Spinal cord (tissue), 10 donors: ENCODE measurements around the gene LILRA6. TPM values are rescaled to one million over a fixed set of nuclear protein-coding genes. Genes with fewer than 3 reads are reported as not detected.

Experiments
- DNase-seq, 6 donors: peaks; one replicate each; pipeline versions ENCODE4 v3.0.0 to v3.0.0-alpha.2; 2013 to 2015; ENCODE audit warnings: low spot score in 6 of 6, low read depth in 4 of 6
- H3K27ac ChIP-seq: one replicate; pipeline ENCODE4 v1.5.1; 2013; ENCODE audit warnings: low read depth, low read length, control low read depth
- H3K27me3 ChIP-seq: one replicate; pipeline ENCODE4 v1.6.1; 2013; ENCODE audit warnings: low read length; ENCODE audit not compliant: control insufficient read depth, insufficient read depth
- H3K36me3 ChIP-seq: one replicate; pipeline ENCODE4 v1.6.1; 2013; ENCODE audit warnings: low read length; ENCODE audit not compliant: control insufficient read depth, insufficient read depth
- H3K4me1 ChIP-seq: one replicate; pipeline ENCODE4 v1.6.1; 2013; ENCODE audit warnings: low read length; ENCODE audit not compliant: control insufficient read depth, insufficient read depth
- H3K4me3 ChIP-seq: one replicate; pipeline ENCODE4 v1.5.1; 2013; ENCODE audit warnings: low read depth, low read length, control low read depth
- H3K9me3 ChIP-seq: one replicate; pipeline ENCODE4 v1.6.1; 2013; ENCODE audit warnings: low read length; ENCODE audit not compliant: control insufficient read depth, insufficient read depth
- WGBS: methylation state at CpG from one replicate; pipeline ENCODE4 v1.1.5; 2013; ENCODE audit warnings: missing lambda C conversion rate; ENCODE audit not compliant: insufficient coverage; 5-methylcytosine and 5-hydroxymethylcytosine counted together
- polyA plus RNA-seq, 2 donors: library from polyadenylated mRNA; unstranded; fragments of 120-200 nt; gene quantifications; one replicate each; pipeline ENCODE4 v1.2.1, GENCODE V29; 2013; ENCODE audit not compliant: insufficient read length in 2 of 2
- small RNA-seq: library from RNA; depleted of rRNA; stranded (forward); fragments of <200 nt; gene quantifications from one replicate; pipeline ENCODE3, GENCODE V24; 2014; ENCODE audit warnings: low replicate concordance
- total RNA-seq, 2 donors: library from RNA; depleted of rRNA in 1 of 2; stranded (reverse); fragments of 120-200 nt in 1 of 2; fragments of >200 nt in 1 of 2; gene quantifications; one replicate each; pipeline versions ENCODE4 v1.2.3 to v1.2.4, GENCODE V29; 2013 to 2014
- donor health status: healthy.

The LILRA6 gene
- total and polyA plus RNA-seq, 4 donors: 0.33 to 0.99 (median 0.60) TPM

DNA sequence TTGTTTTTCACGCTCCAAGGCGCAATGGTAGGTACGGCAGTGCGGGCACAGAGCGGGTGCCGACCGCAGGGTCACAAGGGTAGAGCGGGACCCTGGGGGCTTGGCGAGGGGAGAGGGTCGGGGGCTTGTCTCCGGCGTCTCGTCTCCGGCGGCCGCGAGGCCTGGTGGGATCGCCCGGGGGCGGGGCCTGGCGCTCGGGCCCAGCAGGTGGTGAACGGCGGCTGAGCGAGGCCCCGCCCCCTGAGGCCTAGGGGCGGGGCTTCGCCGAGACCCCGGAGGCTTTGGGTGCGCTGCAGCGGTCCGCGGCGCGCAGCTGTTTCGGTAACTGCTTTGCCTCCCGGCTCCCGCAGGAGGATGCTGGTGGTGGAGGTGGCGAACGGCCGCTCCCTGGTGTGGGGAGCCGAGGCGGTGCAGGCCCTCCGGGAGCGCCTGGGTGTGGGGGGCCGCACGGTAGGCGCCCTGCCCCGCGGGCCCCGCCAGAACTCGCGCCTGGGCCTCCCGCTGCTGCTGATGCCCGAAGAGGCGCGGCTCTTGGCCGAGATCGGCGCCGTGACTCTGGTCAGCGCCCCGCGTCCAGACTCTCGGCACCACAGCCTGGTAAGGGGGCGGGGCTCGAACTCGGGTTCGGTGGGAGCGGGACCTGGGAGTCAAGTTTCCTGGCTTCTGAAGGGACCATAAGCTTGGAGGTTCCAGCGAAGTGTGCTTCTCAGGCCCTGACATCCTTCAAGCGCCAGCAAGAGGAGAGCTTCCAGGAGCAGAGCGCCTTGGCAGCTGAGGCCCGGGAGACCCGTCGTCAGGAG, 51.4 kb downstream of the LILRA6 start, which contains the start of gene TSEN34:
TSS of gene TSEN34 (plus strand) at position 298 of the 800 bp plus-strand sequence. CDS start at position 355, 57 bp downstream.
- peak within 1 kb of the TSS; percentile 92 for H3K4me3 ChIP-seq
- peaks cover 24% of the 10 kb centered on the region for H3K4me1 ChIP-seq
- DNase-seq: peak in 3 of 6 donors; percentile 64 to 82 (median 82)
- H3K27ac ChIP-seq: peak within 1 kb of the TSS; percentile 100
- no peaks in the 10 kb centered on the region for H3K27me3 ChIP-seq
- H3K36me3 ChIP-seq: peaks cover 48% of the 10 kb centered on the region
- no peaks in the 10 kb centered on the region for H3K9me3 ChIP-seq
- under 1% methylated on average over 77 of the region's 77 CpGs for WGBS

DNA sequence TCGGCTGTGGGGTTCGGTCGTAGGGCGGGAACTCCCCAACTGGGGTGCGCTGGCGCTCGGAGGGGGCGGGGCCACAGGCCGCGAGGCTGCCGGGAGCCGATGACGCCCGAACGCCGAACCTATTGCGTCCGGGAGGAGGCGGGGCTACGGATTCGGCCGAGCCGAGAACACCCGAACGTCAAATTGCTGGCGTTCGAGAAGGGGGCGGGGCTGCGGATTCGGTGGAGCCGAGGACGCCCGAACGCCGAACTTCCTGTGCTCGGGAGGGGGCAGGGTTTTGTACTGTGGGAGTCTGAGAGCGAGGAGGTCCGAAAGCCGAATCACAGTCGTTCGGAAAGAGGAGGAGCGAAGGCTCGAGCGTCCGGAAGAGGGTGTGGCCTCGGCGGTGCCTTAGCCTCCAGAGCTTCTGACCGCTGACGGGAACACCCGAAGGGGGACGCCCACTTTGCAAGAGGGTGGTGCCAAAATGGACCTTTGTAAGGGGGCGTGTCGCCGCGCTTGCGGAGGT, 52.0 kb downstream of the LILRA6 start:
- under 1% methylated on average over 56 of the region's 56 CpGs for WGBS

DNA sequence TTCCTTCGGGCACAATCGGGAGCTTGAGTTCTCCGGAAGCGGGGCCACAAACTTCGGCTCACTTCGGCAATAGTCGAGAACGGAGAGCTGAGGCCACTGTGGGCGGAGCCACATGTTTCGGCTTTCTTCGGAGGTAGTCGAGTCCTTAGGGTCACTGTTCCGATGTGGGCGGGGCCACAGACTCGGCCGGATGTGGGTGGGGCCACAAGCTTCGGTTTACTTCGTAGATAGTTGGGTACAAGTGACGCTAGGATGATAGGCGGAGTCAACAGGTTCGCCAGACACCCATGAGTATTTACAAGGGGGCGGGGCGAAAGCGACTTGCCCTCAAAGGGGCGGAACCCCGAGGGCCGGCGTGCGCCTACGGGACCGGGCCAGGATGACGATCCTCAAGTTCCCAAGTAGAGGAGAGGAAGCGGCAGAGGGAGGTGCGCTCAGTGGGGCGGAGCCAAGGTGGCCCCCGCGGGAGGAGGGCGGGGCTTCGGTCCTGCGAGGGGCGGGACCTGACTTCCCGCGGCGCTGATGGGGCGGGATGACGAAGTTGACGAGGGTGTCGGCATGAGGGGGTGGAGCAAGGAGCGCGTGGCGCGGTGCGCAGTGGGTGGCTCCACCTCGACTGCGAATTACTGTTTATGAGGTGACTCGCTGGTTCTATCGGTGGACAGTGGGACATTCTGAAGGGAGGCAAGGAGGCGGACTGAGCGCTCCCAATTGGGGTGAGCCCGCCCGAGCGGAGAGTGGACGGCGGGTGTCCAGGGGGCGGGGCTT, 52.7 kb downstream of the LILRA6 start:
- Histone ChIP-seq H3K36me3 (peaks cover 44% of the 10 kb centered on the region), H3K27ac (peak overlapping the region; percentile 100), H3K4me1 (peaks cover 24% of the 10 kb centered on the region), H3K4me3 (peak overlapping the region; percentile 92), H3K9me3 (no peaks in the 10 kb centered on the region), H3K27me3 (no peaks in the 10 kb centered on the region)
- DNase-seq: peak; percentile 100
- 0% methylated on average over 65 of the region's 65 CpGs for WGBS

More for the DNA sequence above, 52.0 kb downstream of the LILRA6 start:
- Histone ChIP-seq H3K27me3 (no peaks in the 10 kb centered on the region), H3K4me1 (peaks cover 24% of the 10 kb centered on the region), H3K9me3 (no peaks in the 10 kb centered on the region), H3K4me3 (peak overlapping the region; percentile 92), H3K36me3 (peaks cover 46% of the 10 kb centered on the region), H3K27ac (peak overlapping the region; percentile 100)
- DNase-seq: peak; percentile 98 to 100 (median 100)

DNA sequence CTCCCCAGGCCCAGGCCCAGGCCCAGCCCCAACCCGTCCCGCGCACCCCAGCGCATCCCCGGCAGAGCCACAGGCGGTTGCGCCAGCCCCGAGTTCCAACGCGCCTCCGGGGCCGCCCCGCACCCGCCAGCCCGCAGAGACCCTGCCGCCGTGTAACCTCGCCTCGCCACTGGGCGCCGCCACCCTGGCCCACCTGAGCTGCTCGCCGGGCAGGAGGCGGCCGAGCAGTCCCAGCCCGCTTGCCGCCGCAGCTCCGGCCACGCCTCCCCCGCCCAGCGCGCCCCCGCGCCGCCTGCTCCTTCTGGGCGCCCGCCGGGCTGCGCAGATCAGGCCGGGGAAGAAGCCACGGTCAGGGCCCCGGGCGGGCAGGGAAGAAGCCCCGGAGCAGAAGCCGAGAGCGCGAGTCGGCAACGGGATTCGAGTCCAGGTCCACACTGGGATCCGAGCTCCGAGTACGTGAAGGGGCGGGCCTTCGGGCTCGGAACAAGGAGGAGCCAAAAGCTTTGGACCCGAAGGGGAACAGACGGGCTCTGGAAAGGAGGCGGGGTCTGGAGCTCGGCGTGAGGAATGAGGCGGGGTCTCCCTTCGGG, 53.4 kb downstream of the LILRA6 start, which contains the start of gene MBOAT7:
TSS of gene MBOAT7 (minus strand) at position 436 of the 590 bp plus-strand sequence. CDS start 1,072 bp downstream, outside the sequence.
- Histone ChIP-seq H3K36me3 (peaks cover 43% of the 10 kb centered on the region), H3K27me3 (no peaks in the 10 kb centered on the region), H3K27ac (peak within 1 kb of the TSS; percentile 100), H3K4me3 (peak within 1 kb of the TSS; percentile 92), H3K9me3 (no peaks in the 10 kb centered on the region), H3K4me1 (peaks cover 24% of the 10 kb centered on the region)
- under 1% methylated on average over 64 of the region's 64 CpGs for WGBS
- DNase-seq: no peak

DNA sequence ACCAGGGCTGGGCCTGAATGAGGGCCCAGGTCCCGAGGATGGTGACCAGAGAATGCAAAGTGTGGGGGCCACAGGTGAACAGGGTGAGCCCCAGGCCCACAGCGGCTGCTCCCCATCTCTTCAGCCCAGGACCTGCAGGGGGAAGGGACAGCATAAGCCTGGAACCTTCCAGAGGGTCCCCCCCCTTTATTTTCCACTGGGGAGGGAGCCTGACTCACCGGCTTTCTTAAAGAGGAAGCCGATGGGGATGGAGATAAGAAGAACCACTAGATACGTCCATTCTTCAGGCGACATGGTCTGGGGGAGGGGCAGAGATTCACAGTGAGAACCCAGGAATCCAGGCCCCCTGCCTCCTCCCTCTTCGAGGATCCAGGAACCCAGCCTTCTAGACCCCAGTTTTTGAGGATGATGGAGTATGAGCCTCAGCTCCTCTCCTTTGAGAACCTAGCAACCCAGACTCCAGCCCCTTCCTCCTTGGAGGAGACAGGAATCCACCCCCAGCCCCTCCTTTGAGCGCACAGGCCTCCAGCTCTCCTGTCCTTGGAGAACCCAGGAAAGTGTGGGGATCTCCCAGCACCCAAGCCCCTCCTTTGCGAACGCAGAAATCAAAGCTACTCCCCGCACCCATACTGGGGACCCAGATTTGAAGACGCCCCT, 54.2 kb downstream of the LILRA6 start:
- 33% methylated on average over 8 of the region's 12 CpGs for WGBS
- peak overlapping the region; percentile 100 for H3K27ac ChIP-seq
- H3K36me3 ChIP-seq: peaks cover 46% of the 10 kb centered on the region
- DNase-seq: no peak
- H3K9me3 ChIP-seq: no peaks in the 10 kb centered on the region
- peaks cover 24% of the 10 kb centered on the region for H3K4me1 ChIP-seq
- peak overlapping the region; percentile 62 for H3K4me3 ChIP-seq
- no peaks in the 10 kb centered on the region for H3K27me3 ChIP-seq

DNA sequence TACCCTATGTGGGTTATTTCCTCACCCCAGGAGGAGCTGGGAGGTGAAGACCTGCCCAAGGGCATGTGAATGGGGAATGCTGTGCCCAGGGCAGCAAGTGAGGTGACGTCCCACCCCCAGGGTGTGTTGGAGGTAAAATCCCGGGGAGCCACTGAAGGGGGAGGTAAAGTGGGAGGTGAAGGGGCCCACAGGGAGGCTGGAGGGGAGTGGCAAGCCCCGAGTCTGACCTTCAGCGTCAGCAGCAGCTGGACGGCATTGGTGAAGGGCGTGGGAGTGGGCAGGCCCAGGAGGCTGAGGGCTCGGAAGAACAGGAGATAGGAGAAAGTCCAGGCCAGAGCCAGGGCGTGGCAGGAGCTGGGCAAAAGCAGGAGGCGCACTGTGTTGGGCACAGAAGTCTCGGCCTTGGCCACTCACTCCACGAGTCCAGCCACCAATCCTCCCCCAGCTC, 55.6 kb downstream of the LILRA6 start:
- 91% methylated on average over 7 of the region's 11 CpGs for WGBS
- Histone ChIP-seq H3K27me3 (no peaks in the 10 kb centered on the region), H3K36me3 (peaks cover 41% of the 10 kb centered on the region), H3K4me1 (peaks cover 18% of the 10 kb centered on the region), H3K27ac (no peak overlapping the region), H3K9me3 (no peaks in the 10 kb centered on the region), H3K4me3 (no peak overlapping the region)
- no peak for DNase-seq

Small RNA genes within 50 kb of the gene (small RNA-seq; reads per million reads assigned to genes)
- gene MIR4752 (not detected), gene RNU6-1307P (not detected)

Other genes with a start within 250 kb of the LILRA6 start
- gene VSTM1, start 178.9 kb downstream of the LILRA6 start, total RNA-seq: 1 to 10 TPM in 1 of 2 donors, under 1 TPM in 1; 0.28 to 1.8 TPM
- gene VSTM1, start 178.9 kb downstream of the LILRA6 start, polyA plus RNA-seq: 1 to 10 TPM in 1 of 2 donors, under 1 TPM in 1; 0.41 to 1.1 TPM
- under 1 TPM in 1 of 2 donors, not detected in 1; 0.50 TPM for gene TARM1, start 161.4 kb downstream of the LILRA6 start, total RNA-seq
- under 1 TPM in 1 of 2 donors, not detected in 1; 0.17 TPM for gene TARM1, start 161.4 kb downstream of the LILRA6 start, polyA plus RNA-seq
- gene OSCAR, start 142.0 kb downstream of the LILRA6 start, total RNA-seq: 1 to 10 TPM in 1 of 2 donors, under 1 TPM in 1; 0.44 to 1.1 TPM
- 1 to 10 TPM; 1.7 to 1.8 TPM for gene OSCAR, start 142.0 kb downstream of the LILRA6 start, polyA plus RNA-seq
- 100 to 1,000 TPM in 1 of 2 donors, 1 to 10 TPM in 1; 8.4 to 277 TPM for gene NDUFA3, start 139.9 kb downstream of the LILRA6 start, total RNA-seq
- gene NDUFA3, start 139.9 kb downstream of the LILRA6 start, polyA plus RNA-seq: 100 to 1,000 TPM; 203 to 241 TPM
- gene TFPT, start 127.1 kb downstream of the LILRA6 start, total RNA-seq: 10 to 100 TPM in 1 of 2 donors, 1 to 10 TPM in 1; 8.4 to 20.1 TPM
- 10 to 100 TPM; 28.4 to 34.5 TPM for gene TFPT, start 127.1 kb downstream of the LILRA6 start, polyA plus RNA-seq
- gene PRPF31, start 127.0 kb downstream of the LILRA6 start, total RNA-seq: 10 to 100 TPM; 26.9 to 54.4 TPM
- 10 to 100 TPM; 69.9 to 72.4 TPM for gene PRPF31, start 127.0 kb downstream of the LILRA6 start, polyA plus RNA-seq
- gene CNOT3, start 105.0 kb downstream of the LILRA6 start, total RNA-seq: 10 to 100 TPM in 1 of 2 donors, 1 to 10 TPM in 1; 7.2 to 14.4 TPM
- 10 to 100 TPM; 59.0 to 62.9 TPM for gene CNOT3, start 105.0 kb downstream of the LILRA6 start, polyA plus RNA-seq
- gene LENG1, start 83.1 kb downstream of the LILRA6 start, total RNA-seq: 10 to 100 TPM in 1 of 2 donors, 1 to 10 TPM in 1; 3.7 to 13.3 TPM
- 10 to 100 TPM; 11.8 to 11.9 TPM for gene LENG1, start 83.1 kb downstream of the LILRA6 start, polyA plus RNA-seq
- 1 to 10 TPM in 1 of 2 donors, under 1 TPM in 1; 0.50 to 2.1 TPM for gene TMC4, start 69.6 kb downstream of the LILRA6 start, total RNA-seq
- 1 to 10 TPM; 2.8 to 4.2 TPM for gene TMC4, start 69.6 kb downstream of the LILRA6 start, polyA plus RNA-seq
- 10 to 100 TPM; 31.6 to 32.8 TPM for gene MBOAT7, start 53.2 kb downstream of the LILRA6 start, total RNA-seq
- 100 to 1,000 TPM; 109 to 112 TPM for gene MBOAT7, start 53.2 kb downstream of the LILRA6 start, polyA plus RNA-seq
- 10 to 100 TPM; 24.6 to 43.6 TPM for gene TSEN34, start 51.5 kb downstream of the LILRA6 start, total RNA-seq
- gene TSEN34, start 51.5 kb downstream of the LILRA6 start, polyA plus RNA-seq: 10 to 100 TPM; 49.1 to 53.0 TPM
- 1,000 to 10,000 TPM; 1,598 to 1,602 TPM for gene RPS9, start 41.9 kb downstream of the LILRA6 start, total RNA-seq
- 1,000 to 10,000 TPM; 1,091 to 1,368 TPM for gene RPS9, start 41.9 kb downstream of the LILRA6 start, polyA plus RNA-seq
- gene LILRB3, start 19.8 kb downstream of the LILRA6 start, total RNA-seq: 1 to 10 TPM; 1.7 to 5.1 TPM
- gene LILRB3, start 19.8 kb downstream of the LILRA6 start, polyA plus RNA-seq: under 1 TPM; 0.59 to 0.86 TPM
- gene LILRB5, start 14.5 kb upstream of the LILRA6 start, total RNA-seq: 1 to 10 TPM; 2.4 to 4.0 TPM
- 1 to 10 TPM in 1 of 2 donors, under 1 TPM in 1; 0.84 to 2.5 TPM for gene LILRB5, start 14.5 kb upstream of the LILRA6 start, polyA plus RNA-seq
- gene LILRB2, start 38.3 kb upstream of the LILRA6 start, total RNA-seq: 1 to 10 TPM in 1 of 2 donors, under 1 TPM in 1; 0.61 to 1.6 TPM
- under 1 TPM; 0.43 to 0.54 TPM for gene LILRB2, start 38.3 kb upstream of the LILRA6 start, polyA plus RNA-seq
- gene LILRA5, start 70.4 kb upstream of the LILRA6 start, total RNA-seq: 1 to 10 TPM in 1 of 2 donors, under 1 TPM in 1; 0.50 to 3.2 TPM
- gene LILRA5, start 70.4 kb upstream of the LILRA6 start, polyA plus RNA-seq: under 1 TPM in 1 of 2 donors, not detected in 1; 0.54 TPM
- gene LILRA4, start 96.4 kb upstream of the LILRA6 start, total RNA-seq: 1 to 10 TPM in 1 of 2 donors, under 1 TPM in 1; 0.50 to 1.4 TPM
- gene LILRA4, start 96.4 kb upstream of the LILRA6 start, polyA plus RNA-seq: 1 to 10 TPM in 1 of 2 donors, under 1 TPM in 1; 0.38 to 1.7 TPM
- 10 to 100 TPM in 1 of 2 donors, 1 to 10 TPM in 1; 9.4 to 12.3 TPM for gene LAIR1, start 122.1 kb upstream of the LILRA6 start, total RNA-seq
- 1 to 10 TPM; 6.7 to 6.9 TPM for gene LAIR1, start 122.1 kb upstream of the LILRA6 start, polyA plus RNA-seq
- gene TTYH1, start 172.7 kb upstream of the LILRA6 start, total RNA-seq: 100 to 1,000 TPM; 170 to 223 TPM
- gene TTYH1, start 172.7 kb upstream of the LILRA6 start, polyA plus RNA-seq: 1,000 to 10,000 TPM in 1 of 2 donors, 100 to 1,000 TPM in 1; 857 to 1,011 TPM
- 10 to 100 TPM; 25.3 to 52.0 TPM for gene LENG8, start 206.4 kb upstream of the LILRA6 start, total RNA-seq
- gene LENG8, start 206.4 kb upstream of the LILRA6 start, polyA plus RNA-seq: 100 to 1,000 TPM; 199 to 269 TPM
- 1 to 10 TPM; 1.2 to 3.2 TPM for gene LENG9, start 221.0 kb upstream of the LILRA6 start, total RNA-seq
- gene LENG9, start 221.0 kb upstream of the LILRA6 start, polyA plus RNA-seq: 1 to 10 TPM; 2.5 to 2.8 TPM
- gene CDC42EP5, start 230.5 kb upstream of the LILRA6 start, total RNA-seq: 10 to 100 TPM; 10.9 to 42.5 TPM
- 10 to 100 TPM in 1 of 2 donors, 1 to 10 TPM in 1; 6.5 to 24.1 TPM for gene CDC42EP5, start 230.5 kb upstream of the LILRA6 start, polyA plus RNA-seq